ENCODE results near the gene TOGARAM1.
A peak's percentile ranks its signal among the peaks of the same experiment; 100 is the strongest.

TOGARAM1 gene

DNA sequence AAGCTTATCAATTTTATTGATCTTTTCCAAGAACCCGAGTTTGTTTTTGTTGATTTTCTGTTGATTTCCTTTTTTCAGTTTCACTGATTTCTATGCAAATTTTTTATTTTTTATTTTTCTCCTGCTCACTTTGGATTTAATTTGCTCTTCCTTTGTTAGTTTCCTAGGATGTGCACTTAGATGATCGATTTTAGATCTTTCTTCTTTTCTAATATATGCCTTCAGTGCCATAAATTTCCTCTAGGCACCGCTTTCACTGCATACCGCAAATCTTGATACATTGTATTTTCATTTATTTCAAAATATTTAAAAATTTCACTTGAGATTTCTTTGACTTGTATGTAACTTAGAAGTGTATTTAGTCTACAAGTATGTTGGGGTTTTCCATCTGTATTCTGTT, 9.5 kb downstream of the TOGARAM1 start:
- DNase-seq (ENCODE audit: low read depth) = no peak
- H3K4me3 ChIP-seq (replicated peaks; ENCODE audit: low read depth, low read length) = no peak overlapping the region
- no peak for TF ChIP-seq CTCF (IDR thresholded peaks at IDR 0.05; ENCODE audit: low read length, missing control alignments)

GRCh38 chr14:44979273-44979672, 17.3 kb downstream of the TOGARAM1 start:
- no peak for TF ChIP-seq CTCF (IDR thresholded peaks at IDR 0.05; ENCODE audit: low read length, missing control alignments)
- H3K4me3 ChIP-seq (replicated peaks; ENCODE audit: low read depth, low read length) = no peak overlapping the region
- DNase-seq (ENCODE audit: low read depth) = no peak

- TF ChIP-seq CTCF (IDR thresholded peaks at IDR 0.05; ENCODE audit: low read length, missing control alignments) = no peak
- no peak overlapping the region for H3K4me3 ChIP-seq (replicated peaks; ENCODE audit: low read depth, low read length)
- DNase-seq (ENCODE audit: low read depth) = peak; percentile 22
Observed at GRCh38 chr14:44979740-44980356, 17.9 kb downstream of the TOGARAM1 start.

DNA sequence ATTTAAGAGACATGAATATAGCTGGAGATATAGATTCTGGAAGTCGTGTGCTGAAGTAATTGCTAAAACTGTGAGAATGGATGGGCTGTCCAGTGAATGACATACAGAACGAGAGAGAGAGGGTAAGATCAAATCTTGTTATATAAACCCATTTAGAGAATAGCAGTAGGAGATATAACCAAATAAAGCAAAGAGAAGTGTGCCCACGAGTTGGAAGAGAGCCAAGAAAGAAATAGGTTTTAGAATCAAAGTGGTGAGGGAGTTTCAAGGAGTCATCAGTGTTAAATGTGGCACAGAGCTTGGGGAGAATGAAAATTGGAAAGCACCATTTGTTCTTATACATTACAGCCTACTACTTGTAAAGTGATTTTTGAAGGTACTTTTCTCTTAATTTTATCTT, 19.2 kb downstream of the TOGARAM1 start:
- DNase-seq (ENCODE audit: low read depth) = no peak
- H3K4me3 ChIP-seq (replicated peaks; ENCODE audit: low read depth, low read length) = no peak overlapping the region
- no peak for TF ChIP-seq CTCF (IDR thresholded peaks at IDR 0.05; ENCODE audit: low read length, missing control alignments)

DNA sequence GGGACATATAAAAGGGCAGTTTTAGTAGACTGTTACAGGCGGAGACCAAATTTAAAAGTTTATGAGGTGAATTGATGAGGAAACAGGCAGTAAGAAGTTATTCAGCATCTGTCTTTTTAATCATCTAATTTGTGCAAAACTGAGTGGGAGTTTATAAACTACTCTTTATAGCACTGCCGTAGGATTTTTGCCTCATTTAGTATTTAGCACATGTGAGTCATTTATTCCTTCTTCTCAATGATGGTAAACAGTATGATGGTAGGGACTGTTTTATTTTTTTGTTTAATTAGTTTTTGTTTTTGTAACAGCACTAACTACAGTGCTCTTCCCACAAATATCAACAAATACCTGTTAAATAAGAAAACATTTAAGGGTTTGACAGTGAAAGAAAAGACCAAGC, 20.6 kb downstream of the TOGARAM1 start:
- no peak for TF ChIP-seq CTCF (IDR thresholded peaks at IDR 0.05; ENCODE audit: low read length, missing control alignments)
- no peak overlapping the region for H3K4me3 ChIP-seq (replicated peaks; ENCODE audit: low read depth, low read length)
- no peak for DNase-seq (ENCODE audit: low read depth)

- DNase-seq (ENCODE audit: low read depth) = no peak
- no peak overlapping the region for H3K4me3 ChIP-seq (replicated peaks; ENCODE audit: low read depth, low read length)
- TF ChIP-seq CTCF (IDR thresholded peaks at IDR 0.05; ENCODE audit: low read length, missing control alignments) = no peak
Observed at GRCh38 chr14:44988694-44989093, 26.7 kb downstream of the TOGARAM1 start.

Data from fibroblast of pulmonary artery (primary cell).